GM21515 (cell line): Measurements from ENCODE around the gene HLCS.

Experiments used
- ATAC-seq: cut with Tn5 transposase; IDR thresholded peaks from one replicate; pipeline ENCODE4 v1.9.1; 2021; ENCODE audit not compliant: unreplicated experiment

Gene HLCS

GRCh38 chr21:36916718-36917117 lies 49.8 kb downstream of the HLCS start:
- no peak for ATAC-seq

- ATAC-seq: no peak
Measured at GRCh38 chr21:36915696-36916245, 50.7 kb downstream of the HLCS start.

- ATAC-seq: no peak
Measured at GRCh38 chr21:36915014-36915695, 51.3 kb downstream of the HLCS start.

GRCh38 chr21:36914244-36915013 lies 52.0 kb downstream of the HLCS start:
- no peak for ATAC-seq

- ATAC-seq: no peak
Measured at GRCh38 chr21:36913247-36914169, 53.0 kb downstream of the HLCS start.

- ATAC-seq: no peak
Measured at GRCh38 chr21:36910581-36911307, 55.7 kb downstream of the HLCS start.

- ATAC-seq: no peak
Measured at GRCh38 chr21:36909901-36910561, 56.4 kb downstream of the HLCS start.

- ATAC-seq: no peak
Measured at GRCh38 chr21:36909423-36909822, 57.0 kb downstream of the HLCS start.

- no peak for ATAC-seq
Measured at GRCh38 chr21:36908260-36908908, 58.1 kb downstream of the HLCS start.

GRCh38 chr21:36904093-36904666 lies 62.3 kb downstream of the HLCS start:
- no peak for ATAC-seq

GRCh38 chr21:36902793-36903192 lies 63.7 kb downstream of the HLCS start:
- no peak for ATAC-seq

- no peak for ATAC-seq
Measured at GRCh38 chr21:36902331-36902730, 64.1 kb downstream of the HLCS start.

GRCh38 chr21:36901575-36901974 lies 64.9 kb downstream of the HLCS start:
- no peak for ATAC-seq

GRCh38 chr21:36893581-36893980 lies 72.9 kb downstream of the HLCS start:
- no peak for ATAC-seq

GRCh38 chr21:36892201-36892600 lies 74.3 kb downstream of the HLCS start:
- no peak for ATAC-seq

GRCh38 chr21:36891692-36892091 lies 74.8 kb downstream of the HLCS start:
- ATAC-seq: no peak

- no peak for ATAC-seq
Measured at GRCh38 chr21:36891121-36891520, 75.3 kb downstream of the HLCS start.

GRCh38 chr21:36890086-36890485 lies 76.4 kb downstream of the HLCS start:
- ATAC-seq: no peak

GRCh38 chr21:36889401-36889800 lies 77.1 kb downstream of the HLCS start:
- no peak for ATAC-seq
